ENCODE results near the gene IL17RC. TPM values are rescaled to one million over a fixed set of nuclear protein-coding genes. Genes with fewer than 3 reads are reported as not detected.

Gene IL17RC
- total RNA-seq, 1 experiment from 2014 or later, result 45.0 TPM

- Histone ChIP-seq H3K9me2 (ENCODE audit: insufficient read depth) (no peaks in the 10 kb centered on the region), H3K79me2 (ENCODE audit: low read depth) (no peaks in the 10 kb centered on the region), H3K4me2 (no peak overlapping the region), H3K27me3 (ENCODE audit: insufficient read depth, low read depth) (no peaks in the 10 kb centered on the region), H3K36me3 (ENCODE audit: low read depth) (no peaks in the 10 kb centered on the region), H3K27ac (no peak overlapping the region), H3K9me3 (ENCODE audit: insufficient read depth, low read depth) (no peaks in the 10 kb centered on the region), H4K20me1 (ENCODE audit: insufficient read depth) (no peaks in the 10 kb centered on the region), H3K4me3 (no peak overlapping the region), H2AFZ (no peak overlapping the region), H3K4me1 (replicated peaks; ENCODE audit: insufficient read depth) (peaks cover 36% of the 10 kb centered on the region), H3F3A (ENCODE audit: insufficient read depth, low read depth) (peaks cover 8% of the 10 kb centered on the region; the same call in 1 of the 2 replicates)
- no peak for DNase-seq
- CTCF ChIA-PET, result interaction anchor here (0.7 kb wide), 1 partner anchor 35 kb away, joined by 3 read pairs; no protein-coding TSS in a partner anchor
- intact Hi-C loops (cut with micrococcal nuclease; ENCODE audit: unreplicated experiment), result no loop called here
- TF ChIP-seq CTCF (conservative IDR thresholded peaks at IDR 0.05), result no peak
- TF ChIP-seq EZH2 (IDR thresholded peaks at IDR 0.05; ENCODE audit: low read depth), result no peak
- POLR2A ChIA-PET (ENCODE audit: unreplicated experiment), result no interaction called here
- no TSS peak for BruUV-seq (replicated peaks)
Observed at GRCh38 chr3:9876991-9877390, 39.9 kb upstream of the IL17RC start.

GRCh38 chr3:9878700-9879099 lies 38.2 kb upstream of the IL17RC start:
- Histone ChIP-seq H4K20me1 (ENCODE audit: insufficient read depth) (no peaks in the 10 kb centered on the region), H3F3A (ENCODE audit: insufficient read depth, low read depth) (peaks cover 15% of the 10 kb centered on the region), H3K4me1 (replicated peaks; ENCODE audit: insufficient read depth) (peaks cover 31% of the 10 kb centered on the region), H3K4me2 (peak overlapping the region; percentile 29; the same call in 1 of the 2 replicates), H2AFZ (no peak overlapping the region), H3K27ac (no peak overlapping the region), H3K9me3 (ENCODE audit: insufficient read depth, low read depth) (no peaks in the 10 kb centered on the region), H3K36me3 (ENCODE audit: low read depth) (no peaks in the 10 kb centered on the region), H3K9me2 (ENCODE audit: insufficient read depth) (no peaks in the 10 kb centered on the region), H3K79me2 (ENCODE audit: low read depth) (no peaks in the 10 kb centered on the region), H3K27me3 (ENCODE audit: insufficient read depth, low read depth) (no peaks in the 10 kb centered on the region), H3K4me3 (no peak overlapping the region)
- POLR2A ChIA-PET (ENCODE audit: unreplicated experiment), result no interaction called here
- CTCF ChIA-PET, result no interaction called here
- intact Hi-C loops (cut with micrococcal nuclease; ENCODE audit: unreplicated experiment), result no loop called here
- BruUV-seq (replicated peaks), result no TSS peak
- TF ChIP-seq CTCF (conservative IDR thresholded peaks at IDR 0.05) (no peak), EZH2 (IDR thresholded peaks at IDR 0.05; ENCODE audit: low read depth) (no peak)
- DNase-seq, result no peak

GRCh38 chr3:9879830-9880549 lies 36.9 kb upstream of the IL17RC start, which contains the start of gene CIDEC:
CIDEC (minus strand) TSS chr3:9880253; CDS start chr3:9878486, 1,767 bp downstream.
- TF ChIP-seq CTCF (conservative IDR thresholded peaks at IDR 0.05) (no peak), EZH2 (IDR thresholded peaks at IDR 0.05; ENCODE audit: low read depth) (no peak)
- H3F3A ChIP-seq (ENCODE audit: insufficient read depth, low read depth), result peaks cover 28% of the 10 kb centered on the region
- no peak for DNase-seq
- H3K4me1 ChIP-seq (replicated peaks; ENCODE audit: insufficient read depth), result peaks cover 44% of the 10 kb centered on the region
- POLR2A ChIA-PET (ENCODE audit: unreplicated experiment), result interaction anchor here (0.6 kb wide), 2 partner anchors 10 to 885 kb away, joined by 3 to 13 read pairs; no protein-coding TSS in a partner anchor
- no peak within 1 kb of the TSS for H3K27ac ChIP-seq
- H3K9me3 ChIP-seq (ENCODE audit: insufficient read depth, low read depth), result no peaks in the 10 kb centered on the region
- no peaks in the 10 kb centered on the region for H3K79me2 ChIP-seq (ENCODE audit: low read depth)
- CTCF ChIA-PET, result interaction anchor here (0.5 kb wide), 1 partner anchor 30 kb away, joined by 3 read pairs; no protein-coding TSS in a partner anchor
- no TSS peak for BruUV-seq (replicated peaks)
- no peaks in the 10 kb centered on the region for H3K36me3 ChIP-seq (ENCODE audit: low read depth)
- peak within 1 kb of the TSS; percentile 29 for H3K4me2 ChIP-seq
- intact Hi-C loops (cut with micrococcal nuclease; ENCODE audit: unreplicated experiment), result no loop called here
- no peaks in the 10 kb centered on the region for H3K27me3 ChIP-seq (ENCODE audit: insufficient read depth, low read depth)
- H3K4me3 ChIP-seq, result no peak within 1 kb of the TSS
- no peaks in the 10 kb centered on the region for H3K9me2 ChIP-seq (ENCODE audit: insufficient read depth)
- no peak within 1 kb of the TSS for H2AFZ ChIP-seq
- no peaks in the 10 kb centered on the region for H4K20me1 ChIP-seq (ENCODE audit: insufficient read depth)

All from PC-9 (cell line).